ENCODE results near the gene MAP1LC3B.

- TF ChIP-seq CTCF (IDR thresholded peaks at IDR 0.05; ENCODE audit: low read length), result no peak
- no peak for TF ChIP-seq EZH2 (optimal IDR thresholded peaks at IDR 0.05; ENCODE audit: low read depth, low read length)
- TF ChIP-seq EZH2phosphoT487 (IDR thresholded peaks at IDR 0.05; ENCODE audit: low read length), result no peak
Observed at GRCh38 chr16:87412371-87412995, 20.3 kb downstream of the MAP1LC3B start.

All from MM.1S (cell line).